ENCODE measurements around the gene KSR1. TPM values are rescaled to one million over a fixed set of nuclear protein-coding genes. Genes with fewer than 3 reads are reported as not detected.
"Not testable (repeated sequence)": the region's sequence is repeated elsewhere in the genome, so short reads cannot be mapped to it uniquely, and the experiment has no call there.

Gene KSR1
- total RNA-seq, 2 experiments from 2014 or later: 39.7 to 40.6 TPM

DNA sequence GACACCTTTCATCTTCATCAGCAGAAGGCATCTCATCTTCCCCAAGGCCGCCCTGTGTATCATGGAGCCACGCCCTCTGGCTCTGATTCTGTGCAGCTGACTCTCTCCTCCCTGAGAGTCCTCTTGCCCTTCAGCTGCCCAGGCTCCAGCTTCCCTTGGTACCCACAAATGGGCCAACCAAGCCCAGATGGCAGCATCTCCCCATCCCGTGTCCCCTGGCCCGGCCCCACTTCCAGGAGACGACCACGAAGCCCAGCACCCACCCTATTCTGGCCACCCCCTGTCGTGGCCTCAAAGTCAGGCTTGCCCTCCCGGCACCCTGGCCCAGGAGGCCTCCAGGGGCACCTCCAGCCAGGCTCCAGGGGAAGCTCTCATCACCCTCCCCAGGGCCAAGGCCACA lies 31.3 kb upstream of the KSR1 start:
- ChIA-PET POLR2A (no interaction called here), CTCF (no interaction called here)

DNA sequence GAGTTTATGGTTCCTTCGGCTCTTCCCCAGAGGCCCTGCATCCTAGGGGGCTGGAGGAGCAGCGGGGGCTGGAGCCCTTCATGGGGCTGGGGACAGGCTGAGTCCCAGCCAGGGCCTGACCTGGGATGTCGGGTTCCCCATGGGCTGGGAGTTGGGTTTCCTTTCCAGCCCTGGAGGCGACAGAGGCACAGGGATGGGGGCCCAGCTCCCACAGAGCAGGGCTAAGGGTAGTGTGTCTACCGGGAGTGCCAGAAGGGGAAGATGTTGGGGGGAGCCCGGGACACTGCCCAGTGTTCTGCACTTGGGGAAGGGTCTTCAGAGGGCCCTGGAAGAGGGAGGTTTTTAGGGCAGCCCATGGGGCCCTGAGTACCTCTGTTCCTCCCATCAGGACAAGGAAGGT lies 30.7 kb upstream of the KSR1 start:
- CTCF ChIA-PET, POLR2A ChIA-PET: not testable (repeated sequence)

DNA sequence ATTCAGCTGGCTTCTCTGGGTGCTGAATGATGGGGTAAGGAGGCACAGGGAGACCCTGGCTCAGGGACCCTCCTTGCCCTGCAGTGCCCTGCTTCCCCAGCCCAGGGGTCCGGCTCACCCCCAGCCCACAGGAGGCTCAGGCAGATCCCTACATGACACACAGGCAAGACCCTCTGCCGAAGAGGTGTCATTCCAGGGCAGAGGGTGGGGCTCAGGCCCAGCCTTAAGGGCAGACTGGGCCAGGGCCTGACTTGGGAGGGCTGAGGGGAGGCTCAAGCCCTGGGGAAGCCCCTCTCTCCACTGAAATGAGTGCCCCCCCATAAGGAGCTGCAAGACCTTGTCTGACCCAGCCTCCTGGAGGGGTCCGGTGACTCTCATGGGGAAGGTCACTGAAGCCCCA lies 30.3 kb upstream of the KSR1 start:
- ChIA-PET POLR2A (no interaction called here), CTCF (no interaction called here)

DNA sequence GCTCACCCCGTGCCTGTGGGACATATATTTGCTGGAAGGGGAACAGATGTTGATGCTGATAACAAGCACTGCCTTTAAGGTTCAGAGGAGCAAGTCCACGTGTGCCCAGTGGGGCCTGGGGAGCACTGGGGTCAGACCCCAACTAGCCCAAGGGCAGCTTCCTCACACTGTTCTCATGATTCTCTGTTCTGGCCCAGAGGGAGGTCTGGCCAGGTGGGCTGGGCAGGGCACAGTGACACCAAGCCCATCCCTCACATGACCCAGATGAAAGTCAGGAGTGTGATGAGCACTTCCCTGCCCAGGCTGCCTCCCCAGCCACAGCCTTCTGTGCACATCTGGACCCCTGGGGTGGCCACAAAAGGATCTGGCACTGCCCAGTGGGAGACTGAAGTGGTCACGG lies 29.8 kb upstream of the KSR1 start:
- POLR2A ChIA-PET, CTCF ChIA-PET: not testable (repeated sequence)

DNA sequence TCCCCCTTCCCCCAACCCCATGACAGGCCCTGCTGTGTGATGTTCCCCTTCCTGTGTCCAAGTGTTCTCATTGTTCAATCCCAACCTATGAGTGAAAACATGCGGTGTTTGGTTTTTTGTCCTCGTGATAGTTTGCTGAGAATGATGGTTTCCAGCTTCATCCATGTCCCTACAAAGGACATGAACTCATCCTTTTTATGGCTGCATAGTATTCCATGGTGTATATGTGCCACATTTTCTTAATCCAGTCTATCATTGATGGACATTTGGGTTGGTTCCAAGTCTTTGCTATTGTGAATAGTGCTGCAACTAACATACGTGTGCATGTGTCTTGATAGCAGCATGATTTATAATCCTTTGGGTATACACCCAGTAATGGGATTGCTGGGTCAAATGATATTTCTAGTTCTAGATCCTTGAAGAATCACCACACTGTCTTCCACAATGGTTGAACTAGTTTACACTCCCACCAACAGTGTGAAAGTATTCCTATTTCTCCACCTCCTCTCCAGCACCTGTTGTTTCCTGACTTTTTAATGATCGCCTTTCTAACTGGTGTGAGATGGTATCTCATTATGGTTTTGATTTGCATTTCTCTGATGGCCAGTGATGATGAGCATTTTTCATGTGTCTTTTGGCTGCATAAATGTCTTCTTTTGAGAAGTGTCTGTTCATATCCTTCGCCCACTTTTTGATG lies 28.9 kb upstream of the KSR1 start:
- POLR2A ChIA-PET, CTCF ChIA-PET: not testable (repeated sequence)

DNA sequence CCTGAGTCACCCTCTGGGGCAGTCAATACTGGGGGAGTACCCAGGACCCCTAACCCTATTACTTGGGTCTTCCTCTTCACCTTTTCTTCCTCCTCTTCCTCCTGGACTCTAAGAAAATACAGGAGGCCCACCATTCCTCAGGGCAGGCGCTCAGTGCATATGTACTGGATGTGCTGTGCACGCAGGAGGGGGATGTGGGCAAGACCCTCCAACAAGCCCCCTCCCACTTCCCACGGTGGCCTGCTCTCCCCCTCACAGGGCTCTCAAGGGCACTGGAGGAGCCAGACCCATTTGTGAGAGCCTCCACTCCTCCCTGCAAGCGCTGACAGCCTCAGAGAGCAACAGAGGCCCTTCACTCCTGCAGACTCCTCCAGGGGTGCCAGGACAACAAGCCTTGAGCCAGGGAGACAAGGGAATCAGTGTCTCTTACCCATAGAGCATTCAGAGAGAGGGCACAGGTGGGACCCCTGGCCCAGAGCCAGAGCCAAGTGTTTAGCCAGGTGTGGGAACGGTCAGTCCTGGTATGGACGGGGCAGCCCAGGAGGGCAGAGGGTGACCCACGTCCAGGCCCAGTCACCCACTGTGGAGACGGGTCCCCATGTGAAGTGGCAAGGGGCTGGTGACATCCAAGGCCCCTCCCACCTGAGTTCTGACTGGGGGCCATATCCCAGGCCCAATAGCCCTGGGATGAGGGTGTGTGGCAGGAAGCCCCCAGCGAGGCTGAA lies 27.3 kb upstream of the KSR1 start:
- POLR2A ChIA-PET: no interaction called here
- CTCF ChIA-PET: no interaction called here

DNA sequence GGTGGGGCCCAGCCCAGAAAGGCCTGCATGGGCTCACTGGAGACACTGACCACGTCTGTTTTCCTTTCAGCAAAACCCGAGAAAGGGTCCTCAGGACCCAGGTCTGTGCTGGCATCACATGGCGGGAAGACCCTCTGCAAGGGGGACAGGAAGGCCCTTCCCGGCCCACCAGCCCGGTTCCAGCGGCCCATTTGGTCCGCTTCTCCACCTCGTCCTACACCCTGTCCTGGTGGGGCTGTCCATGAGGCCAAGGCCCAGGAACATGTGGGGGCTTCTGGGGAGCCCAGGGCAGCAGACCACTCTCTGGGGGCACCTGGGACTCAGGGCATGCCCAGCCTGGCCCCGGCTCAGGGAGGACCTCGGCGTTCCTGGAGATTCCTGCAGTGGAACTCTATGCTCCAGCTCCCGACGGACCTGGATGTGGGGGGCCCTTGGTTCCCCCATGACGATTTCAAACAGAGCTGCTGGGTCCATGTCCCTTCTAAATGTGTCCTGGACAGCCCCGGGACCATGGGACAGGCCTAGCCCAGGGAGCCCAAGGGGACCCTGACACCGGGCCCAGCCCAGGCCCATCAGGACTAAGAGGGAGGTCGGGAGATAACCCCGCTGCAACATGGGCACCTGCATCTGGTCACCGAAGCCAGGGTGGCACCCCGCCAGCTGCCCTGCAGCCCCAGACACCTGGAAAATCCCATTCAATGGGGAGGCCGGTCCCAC lies 26.4 kb upstream of the KSR1 start:
- ChIA-PET CTCF (interaction anchor here (1.3 kb wide), 1 partner anchor 75 kb away, joined by 3 read pairs; no protein-coding TSS in a partner anchor), POLR2A (no interaction called here)

DNA sequence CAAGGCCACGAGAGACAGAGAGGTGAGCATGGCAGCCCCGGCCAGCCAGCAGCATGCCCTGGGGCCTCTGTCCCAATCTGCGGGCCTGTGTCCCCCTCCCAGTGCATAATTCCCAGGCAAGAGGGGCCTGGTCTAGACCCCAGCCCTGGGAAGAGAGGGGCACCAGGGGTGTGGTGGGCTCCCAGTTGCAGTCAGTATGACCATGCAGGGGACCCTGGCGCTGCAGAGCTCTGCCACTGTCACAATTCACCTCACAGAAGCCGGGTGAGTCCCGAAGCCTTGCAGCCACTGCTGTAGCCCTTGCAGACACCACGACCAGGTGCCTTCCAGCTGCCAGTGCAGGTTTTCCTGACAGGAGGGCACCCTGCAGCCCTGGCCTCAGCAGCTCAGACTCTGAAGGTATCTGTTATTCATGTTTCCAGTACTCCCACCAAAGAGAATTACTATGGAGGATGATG lies 25.8 kb upstream of the KSR1 start:
- CTCF ChIA-PET: interaction anchor here (1.3 kb wide), 1 partner anchor 76 kb away, joined by 3 read pairs; no protein-coding TSS in a partner anchor
- POLR2A ChIA-PET: interaction anchor here (0.5 kb wide), 1 partner anchor 163 kb away, joined by 3 read pairs; no protein-coding TSS in a partner anchor

DNA sequence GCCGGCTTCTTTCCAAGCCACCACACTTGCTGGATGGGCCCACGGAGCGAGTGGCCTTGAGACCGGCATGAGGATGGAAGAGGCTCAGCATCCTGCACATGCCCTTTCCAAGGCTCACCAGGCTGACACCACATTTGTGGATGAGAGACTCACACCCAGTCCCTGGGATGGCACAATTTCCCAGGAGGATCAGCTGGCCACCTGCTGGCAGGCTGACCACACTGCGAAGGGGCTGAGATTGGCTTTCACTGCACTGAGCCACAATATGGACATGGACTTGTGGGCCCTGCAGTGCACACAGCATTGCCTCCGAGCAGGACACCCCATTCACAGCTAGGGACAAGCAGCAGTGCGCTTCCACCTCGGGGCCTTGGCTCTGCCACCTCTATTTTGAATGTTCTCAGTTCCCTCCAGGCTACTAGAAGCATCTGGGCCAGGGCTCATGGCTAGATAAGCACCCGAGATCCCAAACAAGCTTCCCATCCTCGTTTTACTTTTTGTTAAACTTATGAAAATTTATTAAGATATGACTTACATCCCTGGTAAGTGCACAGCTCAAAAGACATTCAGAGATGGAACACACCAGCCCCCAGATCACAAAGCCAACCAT lies 25.3 kb upstream of the KSR1 start:
- POLR2A ChIA-PET: interaction anchor here (0.5 kb wide), 1 partner anchor 163 kb away, joined by 3 read pairs; no protein-coding TSS in a partner anchor

DNA sequence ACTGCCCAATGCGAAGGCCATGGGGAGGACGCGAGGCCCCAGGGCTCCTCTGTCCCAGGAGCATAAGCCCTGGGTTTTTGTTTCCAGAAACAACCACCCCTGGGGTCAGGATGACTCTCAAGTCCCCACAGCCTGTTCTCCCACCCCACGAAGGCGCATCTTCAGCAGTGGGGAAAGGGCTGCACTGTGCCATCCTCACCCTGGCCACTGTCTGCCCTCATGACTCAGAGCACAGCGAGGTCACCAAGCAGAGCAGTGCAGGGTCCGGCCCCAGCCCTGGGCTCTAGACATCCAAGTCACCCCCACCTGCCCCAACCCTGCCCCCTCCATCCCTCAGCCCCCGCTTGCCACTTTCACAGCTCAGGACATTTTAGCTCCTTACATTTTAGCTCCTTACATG lies 22.7 kb upstream of the KSR1 start:
- POLR2A ChIA-PET: no interaction called here
- CTCF ChIA-PET: no interaction called here

More for the DNA sequence above, 25.3 kb upstream of the KSR1 start:
- CTCF ChIA-PET: interaction anchor here (1.3 kb wide), 1 partner anchor 76 kb away, joined by 3 read pairs; no protein-coding TSS in a partner anchor

DNA sequence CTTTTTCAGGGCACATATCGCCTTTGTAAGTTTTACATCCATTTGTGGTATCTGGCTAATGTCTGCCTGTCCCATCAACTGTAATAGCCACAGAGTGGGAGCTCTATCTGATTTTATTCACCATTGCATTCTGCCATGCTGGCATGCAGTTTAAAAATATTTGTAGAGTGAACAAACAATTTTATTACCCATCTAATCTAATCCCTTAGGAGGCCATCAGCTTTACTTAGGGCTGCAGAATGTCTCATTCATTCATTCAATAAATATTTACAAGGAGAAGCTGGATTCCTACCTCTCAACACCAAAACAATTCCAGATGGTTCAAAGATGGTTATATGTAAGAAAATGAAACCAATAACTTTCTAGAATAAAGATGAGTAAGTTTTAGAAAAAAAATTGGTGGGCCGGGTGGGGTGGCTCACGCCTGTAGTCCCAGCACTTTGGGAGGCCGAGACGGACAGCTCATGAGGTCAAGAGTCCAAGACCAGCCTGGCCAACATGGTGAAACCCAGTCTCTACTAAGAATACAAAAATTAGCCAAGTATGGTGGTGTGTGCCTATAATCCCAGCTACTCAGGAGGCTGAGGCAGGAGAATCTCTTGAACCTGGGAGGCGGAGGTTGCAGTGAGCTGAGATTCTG lies 20.7 kb upstream of the KSR1 start:
- CTCF ChIA-PET: interaction anchor here (1.7 kb wide), 1 partner anchor 165 kb away, joined by 3 read pairs; no protein-coding TSS in a partner anchor
- POLR2A ChIA-PET: not testable (repeated sequence)

DNA sequence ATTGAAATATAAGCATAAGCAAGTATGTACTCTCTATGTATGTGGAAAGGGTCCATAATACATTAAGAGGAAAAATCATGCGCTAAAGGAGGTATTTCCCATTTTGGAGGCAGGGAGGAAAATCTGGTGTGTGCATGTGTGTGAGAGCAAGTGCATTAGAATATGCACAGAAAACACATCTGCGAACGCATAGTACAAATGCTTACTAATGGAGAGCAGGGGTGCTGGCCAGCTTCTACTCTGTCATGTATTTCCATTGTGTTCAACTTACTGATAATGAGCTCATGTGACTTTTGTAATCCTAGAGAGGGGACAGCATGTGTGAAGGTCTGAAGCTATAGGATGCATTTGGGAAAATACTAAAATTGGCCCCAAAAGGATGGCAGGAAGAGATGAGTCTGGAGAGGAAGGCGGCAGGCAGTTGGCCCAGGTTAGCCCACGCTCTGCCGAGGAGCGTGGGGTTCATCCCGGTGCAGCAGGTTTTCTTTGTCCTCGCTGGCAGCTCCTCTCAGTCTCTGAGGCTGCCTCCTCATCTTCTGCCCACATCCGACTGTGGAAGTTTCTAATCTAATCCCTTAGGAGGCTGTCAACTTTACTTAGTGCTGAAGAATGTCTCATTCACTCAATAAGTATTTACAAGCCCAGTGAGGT lies 17.8 kb upstream of the KSR1 start:
- POLR2A ChIA-PET: no interaction called here
- CTCF ChIA-PET: no interaction called here

DNA sequence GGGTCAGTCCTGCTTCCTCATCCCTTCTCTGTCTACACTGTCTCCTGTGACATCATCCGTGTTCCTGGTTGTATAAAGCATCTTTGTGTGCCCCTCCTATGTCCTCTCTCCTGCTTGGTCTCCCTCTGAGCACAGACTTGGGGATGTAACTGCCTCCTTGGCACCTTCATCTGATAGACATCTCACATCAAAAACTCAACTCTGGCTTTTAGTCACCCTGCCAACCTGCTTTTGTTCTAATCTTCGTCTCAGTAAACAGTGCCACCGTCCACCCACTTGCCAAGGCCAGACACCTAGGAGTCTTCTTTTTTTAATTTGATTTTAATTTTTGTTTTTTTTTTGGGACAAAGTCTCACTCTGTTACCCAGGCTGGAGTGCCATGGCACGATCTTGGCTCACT lies 16.9 kb upstream of the KSR1 start:
- POLR2A ChIA-PET: no interaction called here
- CTCF ChIA-PET: no interaction called here

DNA sequence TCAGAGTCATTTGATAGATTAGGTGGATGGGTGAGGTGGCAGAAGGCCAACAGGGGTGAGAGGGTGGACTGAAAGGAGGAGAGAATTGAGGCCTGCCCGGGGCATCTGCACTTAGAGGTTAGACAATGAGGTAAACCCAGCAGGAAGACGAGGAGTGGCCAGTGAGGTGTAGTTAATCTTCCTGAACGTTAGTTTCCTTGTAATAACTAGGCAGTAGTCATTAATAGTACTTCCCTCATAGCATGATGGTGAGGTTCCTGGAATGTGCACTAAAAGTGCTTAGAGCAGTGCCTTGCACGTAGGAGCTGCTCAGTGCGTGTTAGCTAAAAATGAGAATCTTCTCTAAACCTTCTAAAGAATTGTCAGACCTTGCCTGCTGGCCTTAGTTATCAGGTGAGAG lies 13.5 kb upstream of the KSR1 start:
- ChIA-PET POLR2A (no interaction called here), CTCF (no interaction called here)

DNA sequence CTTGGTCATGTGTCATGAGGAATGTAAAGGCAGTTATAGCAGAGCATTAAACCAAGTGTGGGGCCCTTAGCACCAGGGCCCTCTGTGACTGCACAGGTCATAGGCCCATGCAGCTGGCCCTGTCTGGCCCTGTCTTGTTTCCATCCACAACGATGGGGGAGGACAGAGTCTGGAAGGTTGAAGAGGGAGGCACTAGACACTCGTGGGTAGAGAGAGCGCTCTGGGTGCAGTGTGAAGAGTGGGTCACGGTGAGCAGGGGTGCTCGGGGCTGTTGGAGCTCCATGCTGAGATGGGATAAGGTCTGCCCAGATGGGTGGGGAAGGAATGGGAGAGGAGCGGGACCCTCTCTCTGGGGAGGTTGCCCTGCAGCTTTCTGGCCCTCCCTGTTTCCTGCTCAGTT lies 12.8 kb upstream of the KSR1 start:
- ChIA-PET CTCF (no interaction called here), POLR2A (no interaction called here)

DNA sequence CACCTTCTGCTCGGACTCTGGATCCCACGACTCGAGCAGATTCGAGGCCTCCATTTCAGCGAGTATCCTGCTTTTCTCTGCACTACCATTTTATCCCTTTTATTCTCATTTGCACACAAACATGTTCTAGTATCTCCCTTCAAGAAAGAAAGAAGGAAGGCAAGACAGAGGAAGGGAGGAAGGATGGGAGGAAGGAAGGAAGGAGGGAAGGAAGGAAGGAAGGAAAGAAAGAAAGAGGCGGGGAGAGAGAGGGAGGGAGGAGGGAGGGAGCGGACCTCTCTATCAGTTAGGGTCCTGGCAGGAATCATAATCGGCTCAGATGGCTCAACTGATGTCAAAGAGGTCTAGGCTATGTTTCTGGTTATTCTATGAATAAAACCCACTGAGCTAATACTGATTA lies 10.3 kb upstream of the KSR1 start:
- ChIA-PET POLR2A (no interaction called here), CTCF (no interaction called here)

DNA sequence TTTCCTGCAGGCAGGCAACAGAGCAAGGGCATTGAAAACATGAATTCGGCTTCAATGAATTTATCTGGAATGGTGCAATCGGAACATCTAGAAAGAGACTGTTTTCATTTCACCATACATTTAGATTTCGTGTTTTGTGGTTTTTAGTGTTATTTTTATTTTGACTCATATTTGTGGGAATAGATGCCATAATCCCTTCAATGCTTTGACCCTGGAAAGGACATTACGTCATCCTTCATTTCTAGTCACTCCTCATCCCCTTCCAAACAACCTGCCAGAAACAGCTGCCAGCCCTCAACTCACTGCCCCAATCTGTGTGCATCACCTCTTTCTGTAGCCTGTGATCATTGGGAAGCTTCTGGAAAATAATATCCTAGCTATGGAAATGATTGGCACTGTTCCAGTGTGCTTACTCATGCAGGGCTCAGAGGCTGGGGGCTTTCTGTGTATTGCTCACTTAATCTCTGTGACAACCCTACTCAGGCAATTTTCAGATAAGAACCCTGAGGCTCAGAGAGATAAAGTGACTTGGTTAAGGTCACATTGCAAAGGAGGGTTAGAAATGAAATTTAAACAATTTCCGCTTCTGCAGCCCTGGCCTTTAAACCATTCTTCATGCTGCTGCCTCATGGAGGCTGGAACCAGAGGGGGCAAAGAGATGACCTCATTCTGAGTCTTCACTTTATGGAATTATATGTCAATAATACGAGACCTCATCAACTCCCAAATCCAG lies 9.5 kb upstream of the KSR1 start:
- ChIA-PET POLR2A (no interaction called here), CTCF (no interaction called here)

DNA sequence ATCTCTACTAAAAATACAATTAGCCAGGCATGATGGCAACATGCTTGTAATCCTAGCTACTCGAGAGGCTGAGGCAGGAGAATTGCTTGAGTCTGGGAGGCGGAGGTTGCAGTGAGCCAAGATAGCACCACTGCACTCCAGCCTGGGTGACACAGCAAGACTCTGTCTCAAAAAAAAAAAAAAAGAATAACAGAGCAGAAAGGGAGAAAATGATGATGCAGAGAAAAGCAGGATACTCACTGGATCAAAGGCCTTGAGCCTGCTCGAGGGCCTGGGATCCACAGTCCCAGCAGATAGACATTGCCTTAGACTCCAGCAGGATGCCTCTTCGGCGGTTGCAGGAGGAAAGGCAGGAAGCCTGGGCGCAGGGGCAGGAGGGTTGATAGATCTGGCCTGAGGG lies 7.7 kb upstream of the KSR1 start:
- CTCF ChIA-PET, POLR2A ChIA-PET: not testable (repeated sequence)

DNA sequence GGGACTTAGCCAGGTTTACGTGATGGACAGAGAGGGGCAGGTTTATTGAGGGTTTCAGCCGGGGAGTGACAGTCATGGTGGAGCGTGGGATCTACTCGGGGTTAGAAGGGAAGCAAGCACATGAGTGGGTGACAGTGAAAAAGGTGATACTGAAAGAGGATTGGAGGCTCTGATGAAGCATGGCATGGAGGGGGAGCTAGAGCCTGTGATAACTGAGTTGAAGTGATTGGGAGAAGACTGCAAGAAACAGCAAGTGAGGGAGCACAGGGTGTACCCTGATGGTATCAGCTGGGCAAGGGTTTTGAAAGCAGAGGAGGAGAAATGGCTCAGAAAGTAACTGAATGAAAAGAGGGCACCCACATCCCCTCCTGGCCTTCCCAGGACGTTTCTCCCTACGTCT lies 6.7 kb upstream of the KSR1 start:
- ChIA-PET CTCF (no interaction called here), POLR2A (no interaction called here)

Measured in activated CD8-positive, alpha-beta memory T cell treated with anti-CD3 and anti-CD28 coated beads for 36 hours (primary cell).